Chondrocyte (in vitro differentiated cells): ENCODE measurements around the gene MAP2K1. TPM values are rescaled to one million over a fixed set of nuclear protein-coding genes. Genes with fewer than 3 reads are reported as not detected.

ENCODE experiments used
- DNase-seq: peaks from one replicate; pipeline ENCODE4 v3.0.0; 2021; ENCODE audit warnings: mixed read lengths, low spot score
- H3K27ac Mint-ChIP-seq: one replicate; pipeline ENCODE4 v1.8.0; 2021; ENCODE audit warnings: mild to moderate bottlenecking, moderate library complexity, mixed read lengths; ENCODE audit not compliant: unreplicated experiment
- H3K27me3 Mint-ChIP-seq: 2 replicates; pipeline ENCODE4 v1.8.0; 2021; ENCODE audit warnings: low read depth, mixed read lengths
- H3K36me3 Mint-ChIP-seq: 2 replicates; pipeline ENCODE4 v1.8.0; 2021; ENCODE audit warnings: low read depth, mixed read lengths
- H3K4me1 Mint-ChIP-seq: 2 replicates; pipeline ENCODE4 v1.8.0; 2021; ENCODE audit warnings: low read depth, mild to moderate bottlenecking, mixed read lengths
- H3K4me3 Mint-ChIP-seq: one replicate; pipeline ENCODE4 v1.8.0; 2021; ENCODE audit warnings: mild to moderate bottlenecking, moderate library complexity, mixed read lengths; ENCODE audit not compliant: unreplicated experiment
- H3K9me3 Mint-ChIP-seq: 2 replicates; pipeline ENCODE4 v1.8.0; 2021; ENCODE audit warnings: low read depth, mixed read lengths
- total RNA-seq: library from RNA; stranded (reverse); gene quantifications from 3 replicates; pipeline ENCODE4 v1.2.1, GENCODE V29; 2021
- TF ChIP-seq, protein P1 (sequence below): fragments of 200-600 bp; sonication (generic); IDR thresholded peaks from 2 replicates; pipeline ENCODE4 v1.5.0; 2021; ENCODE audit warnings: antibody characterized with exemption, mild to moderate bottlenecking, moderate library complexity

Gene MAP2K1
- total RNA-seq, 1 donor from 2014 or later, result 49.7 TPM

DNA sequence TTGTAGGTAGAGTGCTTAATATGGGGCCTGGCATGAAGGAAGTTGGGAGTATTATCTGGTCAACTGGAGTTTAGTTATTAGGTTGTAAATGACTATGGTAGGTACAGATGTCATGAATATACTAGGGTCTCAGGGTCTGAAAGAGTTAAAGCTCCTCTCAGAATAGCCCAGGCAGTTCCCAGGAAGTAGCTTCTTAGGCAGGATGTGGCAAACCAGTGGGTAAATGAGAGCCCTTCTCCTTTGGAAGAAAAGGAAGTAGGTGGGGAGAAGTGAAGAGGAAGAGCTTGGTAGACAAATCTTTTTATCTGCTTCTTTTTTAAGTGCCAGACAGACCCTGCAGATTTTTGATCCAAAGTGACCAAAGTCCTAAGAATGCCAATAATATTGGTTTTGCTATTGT, 24.5 kb downstream of the MAP2K1 start:
- peaks cover 4% of the 10 kb centered on the region for H3K9me3 Mint-ChIP-seq
- no peak for DNase-seq
- no peaks in the 10 kb centered on the region for H3K36me3 Mint-ChIP-seq
- H3K27ac Mint-ChIP-seq, result no peak overlapping the region
- TF ChIP-seq, protein P1, sequence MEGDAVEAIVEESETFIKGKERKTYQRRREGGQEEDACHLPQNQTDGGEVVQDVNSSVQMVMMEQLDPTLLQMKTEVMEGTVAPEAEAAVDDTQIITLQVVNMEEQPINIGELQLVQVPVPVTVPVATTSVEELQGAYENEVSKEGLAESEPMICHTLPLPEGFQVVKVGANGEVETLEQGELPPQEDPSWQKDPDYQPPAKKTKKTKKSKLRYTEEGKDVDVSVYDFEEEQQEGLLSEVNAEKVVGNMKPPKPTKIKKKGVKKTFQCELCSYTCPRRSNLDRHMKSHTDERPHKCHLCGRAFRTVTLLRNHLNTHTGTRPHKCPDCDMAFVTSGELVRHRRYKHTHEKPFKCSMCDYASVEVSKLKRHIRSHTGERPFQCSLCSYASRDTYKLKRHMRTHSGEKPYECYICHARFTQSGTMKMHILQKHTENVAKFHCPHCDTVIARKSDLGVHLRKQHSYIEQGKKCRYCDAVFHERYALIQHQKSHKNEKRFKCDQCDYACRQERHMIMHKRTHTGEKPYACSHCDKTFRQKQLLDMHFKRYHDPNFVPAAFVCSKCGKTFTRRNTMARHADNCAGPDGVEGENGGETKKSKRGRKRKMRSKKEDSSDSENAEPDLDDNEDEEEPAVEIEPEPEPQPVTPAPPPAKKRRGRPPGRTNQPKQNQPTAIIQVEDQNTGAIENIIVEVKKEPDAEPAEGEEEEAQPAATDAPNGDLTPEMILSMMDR, result no peak
- H3K27me3 Mint-ChIP-seq, result no peaks in the 10 kb centered on the region
- H3K4me1 Mint-ChIP-seq, result peaks cover 40% of the 10 kb centered on the region
- no peak overlapping the region for H3K4me3 Mint-ChIP-seq

DNA sequence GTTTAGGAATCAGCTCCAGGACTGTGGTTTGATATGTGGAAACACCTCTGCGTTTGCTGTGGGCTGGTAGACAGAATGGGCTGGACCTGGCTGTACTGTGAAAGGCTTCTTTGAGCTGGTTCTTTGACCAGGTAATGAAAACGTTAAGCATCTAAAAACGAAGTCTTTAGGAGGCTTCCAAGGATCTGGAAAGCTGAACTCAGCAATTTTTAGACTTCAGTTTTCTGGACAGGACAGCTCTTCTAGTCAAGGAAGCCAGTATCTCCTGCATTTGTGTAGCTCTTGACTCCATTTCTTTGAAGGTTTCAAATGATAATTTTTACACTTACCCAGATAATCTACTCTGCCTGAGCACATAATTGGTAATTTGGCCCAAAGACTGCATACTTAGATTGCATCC, 25.5 kb downstream of the MAP2K1 start:
- H3K27ac Mint-ChIP-seq, result no peak overlapping the region

DNA sequence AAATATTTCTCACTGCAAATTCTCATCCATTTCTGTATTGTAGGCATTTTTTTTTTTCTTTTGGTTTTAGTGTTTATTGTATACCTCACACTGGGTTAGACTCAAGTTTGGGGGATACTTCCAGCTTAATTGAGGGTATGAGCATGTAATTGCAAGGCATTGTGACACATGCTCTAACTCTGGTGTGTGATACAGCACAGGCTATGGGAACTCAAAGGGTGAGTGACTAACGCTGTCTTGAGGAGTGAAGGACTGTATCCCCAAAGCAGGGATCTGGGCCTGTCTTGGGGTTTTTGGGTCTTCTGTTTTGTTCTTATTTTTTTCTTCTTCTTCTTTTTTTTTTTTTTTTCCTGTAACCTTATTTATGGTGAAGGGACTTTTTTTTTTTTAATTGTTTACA, 26.9 kb downstream of the MAP2K1 start:
- no peak overlapping the region for H3K4me3 Mint-ChIP-seq
- peaks cover 4% of the 10 kb centered on the region for H3K9me3 Mint-ChIP-seq
- peaks cover 42% of the 10 kb centered on the region for H3K4me1 Mint-ChIP-seq
- TF ChIP-seq, protein P1, result no peak
- H3K36me3 Mint-ChIP-seq, result no peaks in the 10 kb centered on the region
- no peak for DNase-seq
- no peaks in the 10 kb centered on the region for H3K27me3 Mint-ChIP-seq
- H3K27ac Mint-ChIP-seq, result no peak overlapping the region

More for the DNA sequence above, 25.5 kb downstream of the MAP2K1 start:
- Mint-ChIP-seq H3K4me1 (peaks cover 39% of the 10 kb centered on the region), H3K9me3 (peaks cover 4% of the 10 kb centered on the region), H3K27me3 (no peaks in the 10 kb centered on the region), H3K4me3 (no peak overlapping the region), H3K36me3 (no peaks in the 10 kb centered on the region)
- DNase-seq, result no peak
- TF ChIP-seq, protein P1, result no peak

DNA sequence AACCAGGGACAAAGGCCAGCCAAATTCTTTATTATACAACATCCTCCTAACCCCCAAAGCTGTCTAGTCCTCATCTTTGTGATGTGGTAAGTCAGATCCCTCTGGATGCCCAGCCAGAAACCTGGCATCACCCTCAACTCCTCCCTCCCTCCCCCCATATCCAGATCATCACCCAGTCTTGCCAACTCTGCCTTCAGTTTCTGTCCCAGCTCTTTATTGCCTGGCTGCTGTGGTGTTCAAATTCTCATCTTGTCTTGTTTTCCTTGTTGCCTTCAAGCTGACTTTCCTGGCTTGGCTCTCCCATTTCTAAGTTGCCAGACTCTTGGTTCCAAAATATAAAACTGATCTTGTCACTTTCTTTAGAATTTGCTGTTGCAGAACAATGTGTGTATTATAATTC, 28.6 kb downstream of the MAP2K1 start:
- no peak for DNase-seq
- no peak overlapping the region for H3K4me3 Mint-ChIP-seq
- no peak overlapping the region for H3K27ac Mint-ChIP-seq
- TF ChIP-seq, protein P1, result no peak
- no peaks in the 10 kb centered on the region for H3K36me3 Mint-ChIP-seq
- peaks cover 26% of the 10 kb centered on the region for H3K4me1 Mint-ChIP-seq
- peaks cover 4% of the 10 kb centered on the region for H3K9me3 Mint-ChIP-seq
- no peaks in the 10 kb centered on the region for H3K27me3 Mint-ChIP-seq

DNA sequence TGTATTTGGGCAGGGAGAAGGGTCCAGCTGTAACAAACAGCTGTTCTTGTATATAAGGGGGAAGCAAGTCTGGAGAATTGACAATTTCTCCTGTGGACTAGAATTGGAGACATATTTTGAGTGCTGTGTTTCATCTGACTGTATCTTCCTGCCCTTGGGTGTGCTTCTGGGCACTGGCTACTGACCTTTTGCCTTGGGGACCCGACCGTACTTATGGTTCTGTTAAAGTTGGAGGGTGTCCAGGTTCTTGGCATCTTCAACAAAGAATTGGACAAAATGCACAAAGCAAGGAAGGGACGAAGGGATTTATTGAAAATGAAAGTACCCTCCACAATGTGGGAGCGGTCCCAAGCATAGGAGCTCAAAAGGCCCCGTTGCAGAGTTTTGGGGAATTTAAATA, 31.0 kb downstream of the MAP2K1 start:
- peaks cover 4% of the 10 kb centered on the region for H3K9me3 Mint-ChIP-seq

More for the DNA sequence above, 31.0 kb downstream of the MAP2K1 start:
- Mint-ChIP-seq H3K36me3 (no peaks in the 10 kb centered on the region), H3K27me3 (no peaks in the 10 kb centered on the region), H3K4me3 (no peak overlapping the region), H3K4me1 (peaks cover 15% of the 10 kb centered on the region), H3K27ac (no peak overlapping the region)
- TF ChIP-seq, protein P1, result no peak
- DNase-seq, result no peak
